AG10803 (cell line): ENCODE data around the gene SBNO2.
A peak's percentile ranks its signal among the peaks of the same experiment; 100 is the strongest.

Experiments used
- DNase-seq: peaks from one replicate; pipeline ENCODE4 v3.0.0; 2010; ENCODE audit warnings: low read depth
- H3K4me3 ChIP-seq: 2 replicates; pipeline ENCODE4 v1.5.1; 2011; ENCODE audit warnings: mild to moderate bottlenecking, low read length, control low read depth
- TF ChIP-seq, protein P1 (sequence below): conservative IDR thresholded peaks from 2 replicates; pipeline ENCODE4 v1.5.1; 2011; ENCODE audit warnings: mild to moderate bottlenecking, low read length, control low read depth, inconsistent platforms

SBNO2 gene

DNA sequence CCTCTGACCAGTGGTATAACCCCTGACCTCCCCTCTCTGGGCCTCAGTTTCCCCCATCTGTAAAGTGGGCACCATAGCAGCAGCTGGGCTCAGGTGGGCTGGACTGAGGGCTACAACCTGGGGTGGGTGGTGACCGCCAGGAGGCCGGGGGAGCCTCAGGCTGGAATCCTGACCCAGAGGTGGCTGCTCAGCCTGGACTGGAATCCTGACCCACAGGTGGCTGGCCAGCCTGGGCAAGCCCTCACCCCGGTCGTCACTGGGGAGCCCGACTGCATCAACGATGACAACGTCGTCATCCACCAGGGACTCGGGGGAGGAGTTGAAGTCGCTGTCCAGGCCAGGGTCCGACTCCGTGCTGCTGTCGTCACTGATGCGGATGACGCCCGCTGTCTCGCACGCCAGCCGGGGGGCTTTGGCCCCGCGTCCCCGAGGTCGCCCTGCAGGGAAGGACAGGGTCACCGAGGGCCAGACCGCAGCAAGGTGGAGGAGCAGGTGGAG is 60.0 kb downstream of the SBNO2 start:
- DNase-seq, result no peak
- no peak overlapping the region for H3K4me3 ChIP-seq
- TF ChIP-seq, protein P1, sequence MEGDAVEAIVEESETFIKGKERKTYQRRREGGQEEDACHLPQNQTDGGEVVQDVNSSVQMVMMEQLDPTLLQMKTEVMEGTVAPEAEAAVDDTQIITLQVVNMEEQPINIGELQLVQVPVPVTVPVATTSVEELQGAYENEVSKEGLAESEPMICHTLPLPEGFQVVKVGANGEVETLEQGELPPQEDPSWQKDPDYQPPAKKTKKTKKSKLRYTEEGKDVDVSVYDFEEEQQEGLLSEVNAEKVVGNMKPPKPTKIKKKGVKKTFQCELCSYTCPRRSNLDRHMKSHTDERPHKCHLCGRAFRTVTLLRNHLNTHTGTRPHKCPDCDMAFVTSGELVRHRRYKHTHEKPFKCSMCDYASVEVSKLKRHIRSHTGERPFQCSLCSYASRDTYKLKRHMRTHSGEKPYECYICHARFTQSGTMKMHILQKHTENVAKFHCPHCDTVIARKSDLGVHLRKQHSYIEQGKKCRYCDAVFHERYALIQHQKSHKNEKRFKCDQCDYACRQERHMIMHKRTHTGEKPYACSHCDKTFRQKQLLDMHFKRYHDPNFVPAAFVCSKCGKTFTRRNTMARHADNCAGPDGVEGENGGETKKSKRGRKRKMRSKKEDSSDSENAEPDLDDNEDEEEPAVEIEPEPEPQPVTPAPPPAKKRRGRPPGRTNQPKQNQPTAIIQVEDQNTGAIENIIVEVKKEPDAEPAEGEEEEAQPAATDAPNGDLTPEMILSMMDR, result no peak

DNA sequence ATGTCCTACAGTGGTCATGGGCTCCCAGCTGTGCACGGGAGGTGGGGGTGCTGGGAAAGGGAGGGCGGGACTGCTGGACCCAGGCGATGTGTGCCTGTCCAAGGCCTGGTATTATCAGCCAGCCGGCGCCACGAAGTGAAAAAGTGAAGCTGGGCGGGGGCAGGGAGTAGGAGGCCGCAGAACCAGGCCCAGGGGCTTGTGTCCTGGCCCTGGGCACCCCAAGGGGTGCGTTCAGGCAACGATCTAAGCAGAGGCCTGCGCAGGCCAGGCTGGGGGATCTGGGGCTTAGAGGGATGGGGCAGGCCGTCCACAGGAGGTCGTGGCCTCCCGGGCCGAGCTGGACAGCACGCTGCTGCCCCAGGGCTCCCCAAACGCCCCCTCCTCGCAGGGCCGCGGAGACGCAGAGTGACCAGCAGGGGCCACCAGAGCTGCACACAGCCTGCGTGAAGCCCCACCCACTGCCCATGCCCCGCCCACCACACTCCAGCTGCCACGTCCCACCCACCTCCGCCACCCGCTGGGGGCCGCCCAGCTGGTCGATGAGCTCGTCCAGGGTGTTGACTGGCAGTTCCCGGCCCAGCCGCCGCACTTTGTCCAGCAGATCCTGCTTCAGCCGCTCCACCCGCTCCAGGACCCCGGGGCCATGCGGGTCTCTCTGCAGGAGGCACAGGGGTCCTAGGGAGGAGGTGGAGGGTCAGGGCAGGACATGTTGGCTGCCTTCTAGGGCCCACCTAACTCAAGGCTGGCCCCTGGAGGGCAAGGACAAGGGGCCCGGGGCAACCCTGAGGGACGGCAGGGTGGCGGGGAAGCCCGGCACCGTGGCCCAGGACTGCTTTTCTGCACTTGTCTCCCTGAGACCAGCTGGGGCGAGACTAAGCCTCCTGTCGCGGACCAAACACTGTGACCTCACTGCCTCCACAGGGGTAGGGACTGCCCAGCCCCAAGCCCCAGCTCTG is 60.8 kb downstream of the SBNO2 start:
- no peak overlapping the region for H3K4me3 ChIP-seq
- TF ChIP-seq, protein P1, result peak; percentile 61
- DNase-seq, result peak; percentile 92

DNA sequence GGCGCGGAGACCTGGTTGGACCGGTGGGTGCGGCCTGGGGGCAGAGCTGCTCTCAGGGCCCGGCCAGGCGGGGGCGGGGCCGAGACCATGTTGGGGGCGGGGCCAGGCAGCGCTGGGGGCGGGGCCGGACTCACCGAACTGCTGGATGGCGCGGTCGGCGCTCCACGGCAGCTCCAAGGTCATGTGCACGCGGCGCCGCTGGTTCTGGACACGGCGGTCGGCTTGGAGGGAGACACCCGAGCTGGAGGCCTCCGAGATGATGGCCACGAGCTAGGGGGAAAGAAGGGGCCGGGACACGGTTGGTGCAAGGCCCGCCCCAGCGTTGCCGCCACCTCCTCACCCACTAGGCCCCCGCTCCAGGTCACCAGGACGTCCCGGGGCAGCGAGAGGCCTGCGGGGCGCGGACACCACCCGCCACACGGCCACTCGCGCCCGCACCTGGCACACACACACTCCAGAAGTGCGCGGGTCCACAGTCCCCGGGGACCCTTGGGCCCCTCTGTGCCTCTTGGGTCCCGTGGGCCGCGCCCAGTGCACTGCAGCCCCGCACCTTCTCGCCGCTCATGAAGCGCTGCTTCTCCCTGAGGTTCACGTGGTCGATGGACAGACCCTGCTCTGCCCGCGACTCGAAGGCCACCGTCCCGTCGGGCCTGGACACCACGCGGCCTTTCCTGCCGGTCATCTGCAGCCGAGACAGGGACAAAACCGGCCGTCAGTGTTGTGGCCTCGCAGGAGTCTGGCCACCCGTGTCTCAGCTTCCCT is 61.6 kb downstream of the SBNO2 start:
- no peak for DNase-seq
- H3K4me3 ChIP-seq, result no peak overlapping the region
- TF ChIP-seq, protein P1, result no peak

DNA sequence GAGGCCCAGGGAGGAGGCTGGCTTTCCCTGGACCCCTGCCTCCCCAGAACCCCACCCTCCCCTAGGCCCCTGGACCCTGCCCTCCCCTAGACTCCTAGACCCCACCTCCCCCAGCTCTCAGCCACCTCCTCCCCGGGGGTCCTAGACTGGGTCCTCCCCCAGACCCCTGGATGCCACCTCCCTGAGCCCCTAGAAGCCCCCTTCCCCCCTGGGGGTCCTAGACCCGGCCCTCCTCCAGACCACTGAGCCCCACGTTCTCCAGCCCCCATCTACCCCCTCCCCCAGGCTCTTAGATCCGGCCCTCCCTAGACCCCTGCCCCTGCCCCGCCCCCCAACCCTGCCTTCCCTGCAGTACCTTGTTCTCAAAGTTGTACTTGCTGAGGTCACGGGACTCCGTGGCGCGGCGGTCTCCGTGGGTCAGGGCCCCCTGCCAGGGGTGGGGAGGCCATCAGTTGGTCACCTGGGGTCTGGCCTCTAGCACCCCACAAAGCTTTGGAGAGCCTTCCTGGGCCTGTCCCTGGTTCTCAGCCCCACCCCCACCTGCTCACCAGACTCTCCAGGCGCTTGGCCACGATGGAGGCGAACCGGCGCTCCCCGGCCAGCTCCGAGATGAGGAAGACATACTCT is 62.3 kb downstream of the SBNO2 start:
- TF ChIP-seq, protein P1, result no peak
- H3K4me3 ChIP-seq, result no peak overlapping the region
- DNase-seq, result no peak

DNA sequence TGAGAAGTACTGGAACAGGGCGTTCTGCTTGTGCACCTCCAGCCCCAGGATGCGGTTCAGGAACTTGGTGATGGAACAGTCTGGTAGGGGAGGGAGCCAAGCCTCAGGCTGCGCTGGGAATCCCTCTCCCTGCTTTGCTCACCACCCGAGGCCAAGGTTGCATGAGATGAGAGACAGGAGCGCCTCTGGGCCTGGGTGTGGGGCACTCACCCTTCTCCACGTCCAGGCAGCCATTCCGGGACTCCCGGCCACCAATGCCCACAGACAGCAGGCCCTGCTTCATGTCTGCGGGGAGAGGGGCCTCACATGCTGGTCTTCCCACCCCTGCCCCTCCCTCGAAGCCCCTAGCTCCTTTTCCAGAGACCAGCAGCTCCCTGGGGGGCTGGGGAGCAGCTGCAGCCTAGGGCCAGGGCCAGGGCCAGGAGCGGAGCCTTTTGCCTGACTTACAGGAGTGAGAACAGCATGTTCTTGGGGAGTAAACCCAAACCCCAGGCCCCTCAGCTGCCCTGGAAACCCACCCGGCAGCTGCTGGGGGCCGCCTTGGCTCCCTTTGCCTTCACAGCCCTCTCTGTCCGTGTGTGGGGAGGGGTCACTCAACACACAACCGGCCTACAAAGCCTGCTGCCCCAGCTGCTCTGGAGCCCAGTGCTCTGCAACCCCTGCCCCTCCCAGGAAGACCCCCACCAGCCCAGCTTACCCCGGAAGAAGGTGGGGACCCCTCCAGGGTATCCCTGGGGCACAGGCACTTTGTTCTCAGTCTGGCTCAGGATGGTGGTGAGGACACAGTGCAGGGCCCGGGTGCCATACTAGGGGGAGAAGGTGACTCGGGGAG is 63.0 kb downstream of the SBNO2 start:
- H3K4me3 ChIP-seq, result no peak overlapping the region
- TF ChIP-seq, protein P1, result no peak
- DNase-seq, result no peak
